Small intestine (tissue), 7 donors: ENCODE results near the gene SAP25. TPM values are rescaled to one million over a fixed set of nuclear protein-coding genes. Genes with fewer than 3 reads are reported as not detected.
"Not testable (repeated sequence)": the region's sequence is repeated elsewhere in the genome, so short reads cannot be mapped to it uniquely, and the experiment has no call there.

Experiments used
- DNase-seq, 2 donors: peaks; one replicate each; pipeline versions ENCODE4 v3.0.0 to v3.0.0-alpha.2; 2013
- FAIRE-seq: peaks from 2 replicates; lab custom pipeline; 2012; peaks lifted over from hg19 to GRCh38; lab: Jason Lieb, UNC
- H3K27ac ChIP-seq, 3 donors: one replicate each; pipeline ENCODE4 v1.5.1; 2013; ENCODE audit warnings: low read length in 2 of 3, mild to moderate bottlenecking in 2 of 3, control low read depth in 1 of 3, inconsistent platforms in 1 of 3, low read depth in 1 of 3, moderate library complexity in 1 of 3
- H3K27me3 ChIP-seq, 3 donors: one replicate each; pipeline ENCODE4 v1.6.1; 2013; ENCODE audit warnings: low read length in 3 of 3, inconsistent platforms in 1 of 3; ENCODE audit not compliant: control insufficient read depth in 3 of 3, insufficient read depth in 3 of 3
- H3K36me3 ChIP-seq, 3 donors: one replicate each; pipeline ENCODE4 v1.6.1; 2013; ENCODE audit warnings: low read length in 3 of 3, inconsistent platforms in 1 of 3, low read depth in 1 of 3, mild to moderate bottlenecking in 1 of 3, moderate library complexity in 1 of 3; ENCODE audit not compliant: control insufficient read depth in 3 of 3, insufficient read depth in 2 of 3
- H3K4me1 ChIP-seq, 3 donors: one replicate each; pipeline ENCODE4 v1.6.1; 2013; ENCODE audit warnings: low read length in 2 of 3, inconsistent platforms in 1 of 3, low read depth in 1 of 3, mild to moderate bottlenecking in 1 of 3, moderate library complexity in 1 of 3; ENCODE audit not compliant: control insufficient read depth in 3 of 3, insufficient read depth in 2 of 3
- H3K4me3 ChIP-seq, 3 donors: one replicate each; pipeline ENCODE4 v1.5.1; 2013; ENCODE audit warnings: low read length in 3 of 3, control low read depth in 1 of 3, inconsistent platforms in 1 of 3, low read depth in 1 of 3, mild to moderate bottlenecking in 1 of 3, moderate library complexity in 1 of 3
- H3K9me3 ChIP-seq, 2 donors: one replicate each; pipeline ENCODE4 v1.6.1; 2013; ENCODE audit warnings: low read depth in 1 of 2, low read length in 1 of 2; ENCODE audit not compliant: control insufficient read depth in 2 of 2, insufficient read depth in 1 of 2
- WGBS, 3 donors: extraction: QIAGEN DNeasy Blood & Tissue Kit; methylation state at CpG; one replicate each; pipeline ENCODE4 v1.1.7; 2013; 5-methylcytosine and 5-hydroxymethylcytosine counted together
- polyA plus RNA-seq, 4 donors: library from polyadenylated mRNA; stranded (reverse) in 3 of 4; unstranded in 1 of 4; fragments of 200-250 nt in 3 of 4; fragments of 120-200 nt in 1 of 4; gene quantifications; one replicate each; pipeline versions ENCODE4 v1.2.1 to v1.2.3, GENCODE V29; 2013
- donor health status: healthy with polysubstance abuse.
- donor health status: control.
- donor health status: control.
- donor health status: Bipolar disorder and iron deficiency.
- donor health status: healthy.

The SAP25 gene
- polyA plus RNA-seq, 4 donors = 2.0 to 28.2 (median 12.9) TPM

GRCh38 chr7:100544967-100545359 lies 28.7 kb downstream of the SAP25 start:
- Histone ChIP-seq H3K9me3 (no peaks in the 10 kb centered on the region), H3K36me3 (peaks cover 0 to 18% (median 5%) of the 10 kb centered on the region in 3 donors), H3K27me3 (no peaks in the 10 kb centered on the region), H3K27ac (peak overlapping the region; percentile 85 to 92 (median 90)), H3K4me3 (no peak overlapping the region), H3K4me1 (peaks cover 27 to 59% (median 40%) of the 10 kb centered on the region in 3 donors)
- WGBS, 3 donors = 3 to 25% (median 7%) methylated on average over 1 of the region's 1 CpG
- no peak for FAIRE-seq
- peak in 1 of 2 donors; percentile 36 for DNase-seq

- WGBS, 3 donors = 22 to 32% (median 27%) methylated on average over 5 of the region's 5 CpGs
- Histone ChIP-seq H3K27ac (peak overlapping the region in 2 of 3 donors; percentile 43 to 90), H3K27me3 (no peaks in the 10 kb centered on the region), H3K4me1 (peaks cover 27 to 59% (median 40%) of the 10 kb centered on the region in 3 donors), H3K4me3 (no peak overlapping the region), H3K9me3 (no peaks in the 10 kb centered on the region), H3K36me3 (peaks cover 0 to 14% (median 3%) of the 10 kb centered on the region in 3 donors)
- DNase-seq = no peak
- FAIRE-seq = no peak
Observed at GRCh38 chr7:100544386-100544785, 29.3 kb downstream of the SAP25 start.

- H3K27me3 ChIP-seq = no peaks in the 10 kb centered on the region
- 43 to 56% (median 50%) methylated on average over 1 of the region's 1 CpG for WGBS, 3 donors
- H3K9me3 ChIP-seq = no peaks in the 10 kb centered on the region
- H3K4me1 ChIP-seq = peaks cover 27 to 60% (median 40%) of the 10 kb centered on the region in 3 donors
- peak overlapping the region in 2 of 3 donors; percentile 42 to 57 for H3K27ac ChIP-seq
- DNase-seq = no peak
- FAIRE-seq = no peak
- H3K36me3 ChIP-seq = peaks cover 0 to 6% (median 0%) of the 10 kb centered on the region in 3 donors
- H3K4me3 ChIP-seq = no peak overlapping the region
Observed at GRCh38 chr7:100543586-100543985, 30.1 kb downstream of the SAP25 start.

- not testable (repeated sequence) for H3K9me3 ChIP-seq, FAIRE-seq, H3K36me3 ChIP-seq, H3K27ac ChIP-seq, H3K27me3 ChIP-seq, H3K4me3 ChIP-seq, DNase-seq
- 58 to 80% (median 67%) methylated on average over 7 of the region's 7 CpGs for WGBS, 3 donors
- peaks cover 18 to 46% (median 21%) of the 10 kb centered on the region in 3 donors for H3K4me1 ChIP-seq
Observed at GRCh38 chr7:100541309-100541708, 32.4 kb downstream of the SAP25 start.

- Histone ChIP-seq H3K36me3 (no peaks in the 10 kb centered on the region), H3K27me3 (no peaks in the 10 kb centered on the region), H3K4me3 (peak overlapping the region; percentile 63 to 90 (median 65)), H3K9me3 (no peaks in the 10 kb centered on the region), H3K4me1 (peaks cover 13 to 34% (median 14%) of the 10 kb centered on the region in 3 donors), H3K27ac (peak overlapping the region in 2 of 3 donors; percentile 31 to 55)
- WGBS, 3 donors = 3 to 36% (median 8%) methylated on average over 6 of the region's 6 CpGs
- DNase-seq (peak; percentile 87 to 93), FAIRE-seq (no peak)
Observed at GRCh38 chr7:100540073-100540723, 33.5 kb downstream of the SAP25 start.

GRCh38 chr7:100539436-100540006 lies 34.2 kb downstream of the SAP25 start:
- Histone ChIP-seq H3K4me1 (peaks cover 7 to 32% (median 12%) of the 10 kb centered on the region in 3 donors), H3K27me3 (no peaks in the 10 kb centered on the region), H3K9me3 (no peaks in the 10 kb centered on the region), H3K4me3 (peak overlapping the region; percentile 63 to 90 (median 65)), H3K27ac (peak overlapping the region; percentile 28 to 76 (median 66)), H3K36me3 (no peaks in the 10 kb centered on the region)
- WGBS, 3 donors = 0 to 1% (median 0%) methylated on average over 32 to 44 of the region's 44 CpGs
- no peak for FAIRE-seq
- DNase-seq = no peak

GRCh38 chr7:100538654-100539435 lies 34.9 kb downstream of the SAP25 start, which contains the start of gene AGFG2:
Gene AGFG2 (plus strand): TSS chr7:100539203. CDS start chr7:100539347, 144 bp downstream.
- H3K27ac ChIP-seq = peak within 1 kb of the TSS; percentile 28 to 76 (median 72)
- peak within 1 kb of the TSS; percentile 63 to 90 (median 65) for H3K4me3 ChIP-seq
- FAIRE-seq (peak; percentile 33), DNase-seq (peak; percentile 100)
- no peaks in the 10 kb centered on the region for H3K36me3 ChIP-seq
- 0% methylated on average over 40 to 60 of the region's 60 CpGs for WGBS, 3 donors
- no peaks in the 10 kb centered on the region for H3K9me3 ChIP-seq
- peaks cover under 1 to 27% (median 8%) of the 10 kb centered on the region in 3 donors for H3K4me1 ChIP-seq
- no peaks in the 10 kb centered on the region for H3K27me3 ChIP-seq

- Histone ChIP-seq H3K27ac (peak overlapping the region in 2 of 3 donors; percentile 7 to 72), H3K36me3 (no peaks in the 10 kb centered on the region), H3K4me1 (peaks cover 0 to 30% (median 5%) of the 10 kb centered on the region in 3 donors), H3K4me3 (peak overlapping the region in 2 of 3 donors; percentile 4), H3K9me3 (no peaks in the 10 kb centered on the region), H3K27me3 (no peaks in the 10 kb centered on the region)
- no peak for DNase-seq
- no peak for FAIRE-seq
- WGBS, 3 donors = 5 to 6% (median 6%) methylated on average over 8 of the region's 8 CpGs
Observed at GRCh38 chr7:100538348-100538653, 35.4 kb downstream of the SAP25 start.
